GM19324 (cell line): Measurements from ENCODE around the gene MPDU1.
"Not testable (repeated sequence)": the region's sequence is repeated elsewhere in the genome, so short reads cannot be mapped to it uniquely, and the experiment has no call there.

Experiments
- ATAC-seq: cut with Tn5 transposase; IDR thresholded peaks from one replicate; pipeline ENCODE4 v1.9.1; 2021; ENCODE audit warnings: mild to moderate bottlenecking, moderate library complexity; ENCODE audit not compliant: unreplicated experiment, low FRiP score

Gene MPDU1

GRCh38 chr17:7579834-7580603 lies 3.6 kb upstream of the MPDU1 start:
- no peak for ATAC-seq

- ATAC-seq: no peak
Measured at GRCh38 chr17:7580604-7581575, 2.8 kb upstream of the MPDU1 start.

- no peak for ATAC-seq
Measured at GRCh38 chr17:7582396-7583252, 1.0 kb upstream of the MPDU1 start.

- no peak for ATAC-seq
Measured at GRCh38 chr17:7586673-7587419, 3.2 kb downstream of the MPDU1 start.

- no peak for ATAC-seq
Measured at GRCh38 chr17:7587420-7588151, 3.9 kb downstream of the MPDU1 start.

GRCh38 chr17:7588553-7589203 lies 5.0 kb downstream of the MPDU1 start:
- ATAC-seq: no peak

- ATAC-seq: no peak
Measured at GRCh38 chr17:7589204-7589868, 5.7 kb downstream of the MPDU1 start.

- ATAC-seq: no peak
Measured at GRCh38 chr17:7589891-7590691, 6.4 kb downstream of the MPDU1 start, which contains the start of gene SOX15. TSS of gene SOX15 (minus strand) at chr17:7590094. CDS start at chr17:7589676, 418 bp downstream.

GRCh38 chr17:7590743-7591142 lies 7.1 kb downstream of the MPDU1 start:
- no peak for ATAC-seq

- ATAC-seq: no peak
Measured at GRCh38 chr17:7591596-7591995, 7.9 kb downstream of the MPDU1 start.

- ATAC-seq: no peak
Measured at GRCh38 chr17:7592422-7593021, 8.9 kb downstream of the MPDU1 start.

GRCh38 chr17:7593296-7593695 lies 9.6 kb downstream of the MPDU1 start:
- ATAC-seq: no peak

- not testable (repeated sequence) for ATAC-seq
Measured at GRCh38 chr17:7597561-7597960, 13.9 kb downstream of the MPDU1 start.

GRCh38 chr17:7606280-7606679 lies 22.6 kb downstream of the MPDU1 start:
- ATAC-seq: no peak

GRCh38 chr17:7610641-7611040 lies 27.0 kb downstream of the MPDU1 start:
- no peak for ATAC-seq

- no peak for ATAC-seq
Measured at GRCh38 chr17:7611635-7612293, 28.1 kb downstream of the MPDU1 start.
